Retinal pigment epithelial cell (primary cell): Measurements from ENCODE around the gene GLS.

ENCODE experiments used
- DNase-seq: peaks from one replicate; pipeline ENCODE4 v3.0.0-alpha.2; 2010; ENCODE audit warnings: low read depth
- H3K4me3 ChIP-seq: 2 replicates; pipeline ENCODE4 v1.5.1; 2011; ENCODE audit warnings: mild to moderate bottlenecking, low read length, control low read depth, moderate library complexity
- TF ChIP-seq, protein P1 (sequence below): conservative IDR thresholded peaks from 2 replicates; pipeline ENCODE4 v1.5.1; 2011; ENCODE audit warnings: low read depth, low read length, control low read depth, inconsistent platforms

GLS gene

DNA sequence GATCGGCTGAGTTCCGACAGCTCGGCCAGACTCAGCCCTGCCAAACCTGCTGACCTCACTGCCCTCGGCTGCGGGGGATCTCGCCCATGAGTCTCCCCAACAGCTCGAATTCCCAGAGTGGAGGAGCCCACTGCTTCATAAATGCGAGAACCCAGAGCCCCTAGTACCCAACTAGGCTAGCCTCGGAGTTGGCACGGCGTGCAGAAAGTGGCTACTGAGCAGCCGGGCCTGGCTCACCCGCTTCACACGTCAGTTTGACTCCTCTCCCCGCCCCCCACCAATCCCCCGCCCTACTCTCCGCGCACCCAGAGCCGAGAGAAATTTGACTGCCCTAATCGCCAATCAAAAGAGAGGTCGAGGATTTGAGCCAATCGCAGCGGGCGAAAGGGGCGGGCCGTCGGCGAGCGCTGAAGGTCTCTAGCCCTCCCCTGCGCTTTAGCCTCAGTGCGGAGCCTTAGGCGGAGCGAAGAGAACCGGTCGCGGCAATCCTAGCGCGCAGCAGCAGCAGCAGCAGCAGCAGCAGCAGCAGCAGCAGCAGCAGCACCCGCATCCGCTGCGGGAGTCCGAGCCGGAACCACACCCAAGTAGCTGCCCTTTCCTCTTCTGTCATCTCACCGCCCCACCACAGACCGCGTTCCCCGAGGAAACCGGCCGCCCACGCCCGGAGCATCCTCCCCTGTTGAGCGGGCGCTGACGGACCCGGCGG is at the start of gene GLS:
Gene GLS, plus strand, starts transcription at position 444 of the 706 bp plus-strand sequence. CDS start 264 bp downstream, outside the sequence.
- H3K4me3 ChIP-seq, result peak within 1 kb of the TSS; percentile 94
- peak; percentile 86 for DNase-seq
- TF ChIP-seq, protein P1, sequence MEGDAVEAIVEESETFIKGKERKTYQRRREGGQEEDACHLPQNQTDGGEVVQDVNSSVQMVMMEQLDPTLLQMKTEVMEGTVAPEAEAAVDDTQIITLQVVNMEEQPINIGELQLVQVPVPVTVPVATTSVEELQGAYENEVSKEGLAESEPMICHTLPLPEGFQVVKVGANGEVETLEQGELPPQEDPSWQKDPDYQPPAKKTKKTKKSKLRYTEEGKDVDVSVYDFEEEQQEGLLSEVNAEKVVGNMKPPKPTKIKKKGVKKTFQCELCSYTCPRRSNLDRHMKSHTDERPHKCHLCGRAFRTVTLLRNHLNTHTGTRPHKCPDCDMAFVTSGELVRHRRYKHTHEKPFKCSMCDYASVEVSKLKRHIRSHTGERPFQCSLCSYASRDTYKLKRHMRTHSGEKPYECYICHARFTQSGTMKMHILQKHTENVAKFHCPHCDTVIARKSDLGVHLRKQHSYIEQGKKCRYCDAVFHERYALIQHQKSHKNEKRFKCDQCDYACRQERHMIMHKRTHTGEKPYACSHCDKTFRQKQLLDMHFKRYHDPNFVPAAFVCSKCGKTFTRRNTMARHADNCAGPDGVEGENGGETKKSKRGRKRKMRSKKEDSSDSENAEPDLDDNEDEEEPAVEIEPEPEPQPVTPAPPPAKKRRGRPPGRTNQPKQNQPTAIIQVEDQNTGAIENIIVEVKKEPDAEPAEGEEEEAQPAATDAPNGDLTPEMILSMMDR, result no peak

- TF ChIP-seq, protein P1, result no peak
- DNase-seq, result no peak
- no peak overlapping the region for H3K4me3 ChIP-seq
Observed at GRCh38 chr2:190831941-190832340, 48.7 kb upstream of the GLS start.

- TF ChIP-seq, protein P1, result no peak
- DNase-seq, result no peak
- no peak overlapping the region for H3K4me3 ChIP-seq
Observed at GRCh38 chr2:190834890-190835208, 45.8 kb upstream of the GLS start.

- no peak for DNase-seq
- TF ChIP-seq, protein P1, result no peak
- no peak overlapping the region for H3K4me3 ChIP-seq
Observed at GRCh38 chr2:190835303-190835930, 45.2 kb upstream of the GLS start.

GRCh38 chr2:190836767-190837166 is 43.9 kb upstream of the GLS start:
- no peak for DNase-seq
- TF ChIP-seq, protein P1, result no peak
- no peak overlapping the region for H3K4me3 ChIP-seq

DNA sequence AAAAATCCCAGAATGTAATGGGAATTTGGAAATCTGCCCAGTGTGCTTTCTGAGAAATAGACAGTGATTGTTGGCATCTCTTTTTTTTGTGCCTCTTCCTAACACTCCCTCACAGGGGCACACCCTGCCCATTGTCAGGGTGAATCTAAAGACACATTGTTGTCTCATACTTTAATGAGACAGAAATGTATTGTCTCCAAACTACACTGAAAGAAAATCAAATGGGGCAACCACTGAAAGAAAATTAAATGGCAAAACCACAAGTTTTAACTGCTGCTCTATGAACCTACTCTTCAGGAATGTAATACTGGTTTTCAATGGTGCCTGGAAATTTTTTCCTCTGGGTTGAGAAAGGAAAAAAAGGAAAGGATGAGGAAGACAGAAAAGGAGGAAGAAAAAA is 43.2 kb upstream of the GLS start:
- TF ChIP-seq, protein P1, result no peak
- H3K4me3 ChIP-seq, result no peak overlapping the region
- no peak for DNase-seq

DNA sequence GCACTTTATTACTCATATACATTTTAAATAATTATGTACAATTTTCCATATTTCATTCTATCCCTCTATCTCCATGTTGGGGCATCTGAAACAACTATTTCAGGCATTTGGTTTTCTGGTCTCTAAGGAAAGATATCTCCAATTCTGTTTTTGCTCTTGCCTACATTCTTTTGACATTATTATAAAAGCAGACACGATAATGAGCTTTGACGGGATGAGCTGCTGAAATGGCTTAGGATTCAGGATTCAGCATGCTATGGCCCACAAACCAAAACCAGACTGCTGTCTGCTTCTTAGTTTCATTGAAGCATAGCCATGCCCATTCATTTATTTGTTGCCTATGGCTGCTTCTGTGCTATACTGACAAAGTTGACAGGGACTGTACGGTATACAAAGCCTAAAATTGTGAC is 42.7 kb upstream of the GLS start:
- no peak overlapping the region for H3K4me3 ChIP-seq
- DNase-seq, result no peak
- TF ChIP-seq, protein P1, result no peak
